ENCODE data around the gene CCDC170.
"Not testable (repeated sequence)": the region's sequence is repeated elsewhere in the genome, so short reads cannot be mapped to it uniquely, and the experiment has no call there.

The CCDC170 gene

DNA sequence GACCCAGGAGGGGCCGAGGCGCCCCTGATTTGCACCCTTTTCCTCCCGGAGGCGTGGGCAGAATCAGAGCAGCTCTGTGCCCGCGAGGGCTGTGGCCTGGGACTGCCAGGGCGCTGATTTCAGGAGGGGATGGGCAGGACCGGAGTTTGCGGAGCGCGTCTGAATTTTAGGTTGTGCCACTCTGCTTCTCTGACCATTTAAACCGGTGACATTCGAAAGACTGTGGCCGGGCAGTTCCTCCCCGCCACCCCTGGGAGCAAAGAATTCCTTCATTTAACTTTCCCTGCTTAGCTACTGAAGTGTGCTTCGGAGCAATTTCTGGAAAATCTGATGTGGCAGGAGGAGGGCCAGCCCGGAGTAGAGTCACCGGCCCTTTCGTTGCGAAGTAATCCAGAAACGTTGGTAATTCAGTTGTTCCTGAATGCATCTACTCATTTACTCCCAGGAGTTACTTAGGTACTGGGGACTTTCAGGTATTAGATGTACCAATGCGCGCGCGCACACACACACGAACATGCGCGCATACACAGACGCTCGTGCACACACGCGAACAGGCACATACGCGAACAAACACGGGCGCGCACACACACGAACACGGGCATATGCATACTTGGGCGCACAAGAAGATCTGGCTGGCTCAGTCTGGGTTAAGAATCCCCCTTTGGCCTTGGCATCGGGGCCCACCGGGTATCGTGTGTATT is 568 bp downstream of the CCDC170 start:
- no peak for DNase-seq

DNA sequence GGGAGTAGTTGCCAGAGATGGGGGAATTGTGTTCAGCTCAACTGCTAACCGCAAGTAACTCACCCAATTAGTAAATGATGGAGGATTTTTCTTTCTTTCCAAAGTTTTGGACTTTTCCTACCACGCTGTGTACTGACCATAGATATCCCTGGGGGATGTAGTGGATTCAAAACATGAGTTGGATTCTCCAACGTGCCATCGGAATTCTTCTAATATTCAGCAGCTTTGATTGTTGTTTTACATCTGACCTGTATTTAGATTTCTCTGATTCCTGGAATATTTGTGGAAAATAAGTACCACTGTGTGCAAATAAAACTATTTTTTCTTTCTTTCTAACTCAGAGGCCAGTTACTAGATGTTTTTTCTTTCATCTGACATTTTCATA is 1.1 kb downstream of the CCDC170 start:
- no peak for DNase-seq

DNA sequence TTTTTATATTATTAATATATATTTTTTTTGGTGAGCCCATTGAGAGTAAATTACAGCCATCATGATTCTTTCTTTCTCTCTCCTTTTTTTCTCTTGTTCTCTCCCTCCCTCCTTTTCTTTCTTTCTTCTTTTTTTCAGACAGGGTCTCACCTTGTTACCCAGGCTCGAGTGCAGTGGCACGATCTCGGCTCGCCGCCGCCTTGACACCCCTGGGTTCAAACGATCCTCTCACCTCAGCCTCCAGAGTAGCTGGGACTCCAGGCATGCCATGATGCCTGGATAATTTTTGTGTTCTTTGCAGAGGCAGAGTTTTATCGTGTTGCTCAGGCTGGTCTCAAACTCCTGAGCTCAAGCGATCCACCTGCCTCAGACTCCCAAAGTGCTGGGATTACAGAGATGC is 1.6 kb downstream of the CCDC170 start:
- no peak for DNase-seq

DNA sequence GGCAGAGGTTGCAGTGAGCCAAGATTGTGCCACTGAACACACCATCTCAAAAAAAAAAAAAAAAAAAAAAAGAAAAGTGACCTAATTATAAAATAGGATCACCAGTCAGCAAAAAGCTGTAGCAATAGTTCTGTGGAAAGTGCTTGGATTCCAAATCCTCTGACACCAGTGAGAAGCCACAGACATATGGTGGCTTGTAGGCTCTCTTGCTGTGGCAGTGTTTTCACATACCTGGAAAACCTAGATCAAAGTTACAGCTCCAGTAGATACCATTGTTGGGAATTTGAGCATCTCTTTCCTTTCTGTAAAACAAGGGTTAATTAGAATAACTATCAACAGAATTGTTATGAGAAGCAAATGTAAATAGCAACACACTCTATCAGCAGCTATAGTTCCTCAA is 4.1 kb downstream of the CCDC170 start:
- DNase-seq = no peak

DNA sequence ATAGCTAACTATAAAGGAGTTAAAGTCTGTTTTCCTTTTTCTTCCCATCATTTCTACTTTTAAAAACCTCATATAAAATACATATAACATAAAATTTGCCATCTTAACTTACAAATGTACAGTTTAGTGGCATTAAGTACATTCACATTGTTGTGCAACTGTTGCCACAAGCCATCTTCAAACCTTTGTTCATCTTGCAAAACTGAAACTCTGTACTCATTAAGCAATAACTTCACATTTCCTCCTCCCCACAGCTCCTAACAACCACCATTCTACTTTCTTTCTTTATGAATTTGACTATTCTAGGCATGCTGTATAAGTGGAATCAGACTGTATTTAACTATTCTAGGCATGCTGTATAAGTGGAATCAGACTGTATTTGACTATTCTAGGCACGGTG is 4.5 kb downstream of the CCDC170 start:
- DNase-seq = no peak

DNA sequence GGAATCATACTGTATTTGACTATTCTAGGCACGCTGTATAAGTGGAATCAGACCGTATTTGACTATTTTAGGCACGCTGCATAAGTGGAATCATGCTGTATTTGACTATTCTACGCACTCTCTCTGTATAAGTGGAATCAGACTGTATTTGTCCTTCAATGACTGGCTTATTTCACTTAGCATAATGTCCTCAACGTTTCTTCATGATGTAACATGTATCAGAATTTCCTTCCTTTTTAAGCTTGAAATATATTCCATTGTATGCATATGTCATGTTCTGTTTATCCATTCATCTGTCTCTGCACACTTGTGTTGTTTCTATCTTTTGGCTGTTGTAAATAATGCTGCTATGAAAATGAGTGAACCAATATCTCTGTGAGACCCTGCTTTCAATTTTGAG is 5.7 kb downstream of the CCDC170 start:
- no peak for DNase-seq

DNA sequence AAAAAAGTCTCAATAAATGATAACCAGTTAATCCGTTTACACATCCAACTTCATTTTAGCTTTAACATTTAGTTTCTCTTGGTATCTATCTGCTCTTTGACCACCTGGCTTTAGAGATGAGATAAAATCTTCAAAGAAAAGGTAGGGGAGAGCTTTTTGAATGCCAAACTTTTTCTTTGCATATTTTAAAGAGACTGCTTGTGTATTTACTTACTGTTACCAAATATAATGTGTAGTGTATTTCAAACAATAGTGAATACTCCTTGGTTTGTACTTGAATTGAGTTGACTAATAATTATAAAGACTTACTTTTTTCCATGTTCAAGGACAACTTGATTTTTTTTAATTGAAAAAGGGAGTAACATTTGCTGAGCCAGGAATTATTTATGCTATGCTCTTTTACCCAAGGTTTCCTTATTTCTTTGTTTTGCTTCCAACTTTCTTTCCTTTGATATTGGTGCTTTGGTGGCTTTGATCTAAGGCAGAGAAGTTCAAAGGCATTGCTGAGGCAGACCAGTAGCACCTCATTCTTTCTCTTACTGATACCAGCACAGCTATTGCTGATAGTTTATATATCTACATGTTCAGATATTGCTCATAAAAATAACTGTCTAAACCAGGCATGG is 7.8 kb downstream of the CCDC170 start:
- no peak for DNase-seq

DNA sequence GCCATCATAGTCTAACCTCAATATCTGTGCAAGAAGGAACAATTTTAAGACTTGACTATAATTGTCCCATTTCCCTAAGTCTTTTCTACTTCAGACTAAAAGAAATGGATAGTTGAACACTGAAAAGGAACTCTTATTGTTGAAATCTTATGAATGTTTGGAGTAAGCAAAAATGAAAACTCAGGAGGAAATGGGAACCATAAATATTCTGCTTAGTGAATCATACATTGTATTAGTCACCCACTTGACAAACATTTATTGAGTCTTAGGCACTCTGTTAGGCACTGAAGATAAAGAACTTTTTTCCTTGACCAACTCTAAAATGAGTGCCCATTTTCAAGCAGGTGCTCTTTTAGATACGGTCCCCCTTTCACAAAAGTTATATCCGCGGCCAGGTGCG is 8.7 kb downstream of the CCDC170 start:
- no peak for DNase-seq

DNA sequence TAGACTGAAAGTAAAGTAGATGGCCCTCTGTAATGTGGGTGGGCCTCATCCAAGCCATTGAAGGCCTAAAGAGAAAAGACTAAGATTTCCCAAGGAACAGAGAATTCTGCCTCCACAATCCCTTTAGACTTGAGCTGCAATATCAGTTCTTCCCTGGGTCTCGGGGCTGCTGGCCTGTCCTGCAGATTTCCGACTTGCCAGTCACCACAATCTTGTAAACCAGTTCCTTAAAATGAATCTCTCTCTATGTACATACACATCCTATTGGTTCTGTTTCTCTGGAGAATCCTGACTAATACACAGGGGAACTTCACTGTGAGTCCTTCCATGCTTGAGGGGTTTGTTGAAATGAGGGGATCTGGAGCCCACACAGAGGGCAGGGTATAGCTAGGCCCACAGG is 12.9 kb downstream of the CCDC170 start:
- no peak for DNase-seq

DNA sequence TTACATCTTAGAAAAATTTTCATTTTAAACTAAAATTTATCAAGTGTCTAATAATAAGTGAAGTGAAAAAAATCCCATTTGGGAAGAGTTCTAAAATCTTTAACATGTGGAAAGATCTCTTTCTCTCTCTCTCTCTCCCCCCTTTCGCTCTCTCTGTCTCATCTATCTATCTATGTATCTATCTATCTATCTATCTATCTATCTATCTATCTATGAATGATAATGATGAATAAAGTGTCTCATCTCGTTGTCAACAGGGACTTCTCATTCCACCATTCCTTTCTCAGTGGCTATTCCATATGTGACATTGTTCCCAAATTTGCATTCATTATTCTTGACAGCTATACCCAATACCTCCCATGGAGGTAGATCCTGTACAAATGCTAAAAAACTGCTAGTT is 15.2 kb downstream of the CCDC170 start:
- DNase-seq = no peak

DNA sequence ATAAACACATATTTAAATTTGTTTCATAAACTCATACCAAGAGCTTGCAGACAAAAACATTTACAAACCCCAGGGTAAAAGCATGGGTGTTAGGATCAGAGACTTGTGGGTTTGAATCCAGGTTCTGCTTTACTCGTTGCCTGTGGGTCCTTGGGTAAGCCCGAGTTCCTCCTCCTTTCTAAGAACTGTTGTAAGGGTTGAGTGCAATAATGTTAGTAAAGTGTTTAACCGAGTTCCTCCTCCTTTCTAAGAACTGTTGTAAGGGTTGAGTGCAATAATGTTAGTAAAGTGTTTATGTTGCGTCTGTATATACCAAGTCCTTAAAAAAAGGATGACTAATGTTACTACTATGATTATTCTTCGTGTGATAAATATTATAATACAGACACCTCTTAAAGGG is 18.7 kb downstream of the CCDC170 start:
- no peak for DNase-seq

DNA sequence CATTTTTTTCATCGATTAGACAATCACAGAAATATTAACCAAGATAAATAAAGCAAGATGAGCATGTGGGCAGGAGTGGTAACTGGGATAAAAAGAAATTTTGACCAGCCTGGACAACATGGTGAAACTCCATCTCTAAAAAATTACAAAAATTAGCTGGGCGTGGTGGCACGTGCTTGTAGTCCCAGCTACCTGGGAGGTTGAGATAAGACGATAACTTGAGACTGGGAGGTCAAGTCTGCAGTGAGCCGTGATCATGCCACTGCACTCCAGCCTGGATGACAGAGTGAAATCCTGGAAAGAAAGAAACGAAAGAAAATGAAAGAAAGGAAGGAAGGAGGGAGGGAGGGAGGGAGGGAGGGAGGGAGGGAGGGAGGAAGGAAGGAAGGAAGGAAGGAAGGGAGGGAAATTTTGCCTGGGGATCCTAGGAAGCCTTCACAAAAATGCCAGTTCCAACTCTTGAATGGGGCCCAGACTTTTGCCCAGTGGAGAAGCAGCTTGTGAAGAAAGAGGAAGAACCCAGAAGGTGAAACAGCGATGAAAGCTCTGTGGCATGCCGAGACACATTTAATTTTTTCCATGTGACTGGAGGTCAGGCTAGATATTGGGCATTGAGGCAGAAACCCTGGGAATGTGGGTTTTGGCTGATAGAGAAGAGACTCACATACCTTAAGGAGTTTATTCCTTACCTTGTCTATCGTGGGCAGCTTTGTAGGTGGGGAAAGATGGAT is 20.3 kb downstream of the CCDC170 start:
- DNase-seq = no peak

DNA sequence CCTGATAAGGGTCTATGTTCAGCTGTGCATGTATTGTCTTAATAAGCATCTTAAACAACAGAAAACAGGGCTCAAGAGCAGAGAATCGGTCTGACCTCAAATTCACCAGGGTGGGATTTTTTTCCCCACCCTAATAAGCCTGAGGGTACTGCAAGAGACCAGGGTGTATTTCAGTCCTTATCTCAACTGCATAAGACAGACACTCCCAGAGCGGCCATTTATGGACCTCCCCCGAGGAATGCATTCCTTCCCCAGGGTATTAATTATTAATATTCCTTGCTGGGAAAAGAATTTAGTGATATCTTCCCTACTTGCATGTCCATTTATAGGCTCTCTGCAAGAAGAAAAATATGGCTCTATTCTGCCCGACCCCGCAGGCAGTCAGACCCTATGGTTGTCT is 25.2 kb downstream of the CCDC170 start:
- not testable (repeated sequence) for DNase-seq

DNA sequence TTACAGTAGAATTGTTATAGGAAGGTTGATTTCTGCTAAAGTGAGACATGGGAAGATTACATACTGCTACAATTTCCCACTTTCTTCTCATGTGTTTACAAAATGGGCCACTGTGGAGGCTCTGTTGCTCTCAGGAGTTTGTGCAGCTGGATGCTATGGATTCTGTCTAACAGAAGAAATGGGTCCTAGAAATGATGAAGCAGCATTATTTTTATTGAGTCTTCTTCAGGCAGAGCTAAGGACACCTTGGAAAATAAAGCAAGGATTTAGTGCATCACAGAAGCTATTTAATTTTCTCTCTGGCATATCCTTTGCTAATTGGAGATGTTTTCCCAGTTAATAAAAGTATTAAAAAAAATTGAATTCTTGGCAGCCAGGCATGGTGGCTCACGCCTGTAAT is 29.2 kb downstream of the CCDC170 start:
- DNase-seq = no peak

DNA sequence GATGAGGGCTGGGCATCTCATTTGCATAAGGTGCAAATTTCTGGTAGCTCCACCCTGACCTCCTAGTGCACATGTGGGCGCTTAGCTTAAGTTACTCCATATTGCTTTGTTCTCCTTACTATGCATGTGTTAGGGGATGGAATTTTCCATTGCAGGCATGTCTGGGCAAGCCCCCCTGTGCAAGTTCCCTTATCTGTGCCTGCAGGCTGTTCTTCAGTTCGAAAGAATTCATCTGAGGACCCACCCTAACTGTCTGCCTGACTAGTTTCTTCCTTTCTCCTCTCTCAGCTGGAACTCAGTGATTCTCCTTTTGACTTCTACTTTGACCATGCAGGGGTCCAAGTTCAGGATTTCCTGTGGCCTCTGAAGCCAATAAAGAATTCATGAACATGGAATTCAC is 30.2 kb downstream of the CCDC170 start:
- DNase-seq = no peak

DNA sequence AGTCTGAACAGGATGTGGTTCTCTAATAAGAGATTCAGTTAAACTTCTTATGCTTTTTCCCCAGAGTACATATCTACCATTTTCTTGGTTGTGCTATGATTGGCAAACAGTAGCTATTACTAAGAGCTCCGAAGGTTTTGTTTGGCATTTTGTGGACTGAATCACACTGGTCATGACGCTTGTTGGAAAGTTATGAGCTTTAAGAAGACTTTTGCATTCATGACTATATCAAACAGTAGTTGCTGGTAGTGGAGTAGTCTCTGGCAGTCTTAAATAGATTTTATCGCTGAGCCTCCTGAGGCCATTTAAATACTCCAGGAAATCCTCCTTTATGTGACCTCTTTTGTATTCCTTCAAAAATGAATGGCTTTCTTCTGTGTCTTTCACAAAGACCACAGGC is 40.8 kb downstream of the CCDC170 start:
- DNase-seq = no peak

DNA sequence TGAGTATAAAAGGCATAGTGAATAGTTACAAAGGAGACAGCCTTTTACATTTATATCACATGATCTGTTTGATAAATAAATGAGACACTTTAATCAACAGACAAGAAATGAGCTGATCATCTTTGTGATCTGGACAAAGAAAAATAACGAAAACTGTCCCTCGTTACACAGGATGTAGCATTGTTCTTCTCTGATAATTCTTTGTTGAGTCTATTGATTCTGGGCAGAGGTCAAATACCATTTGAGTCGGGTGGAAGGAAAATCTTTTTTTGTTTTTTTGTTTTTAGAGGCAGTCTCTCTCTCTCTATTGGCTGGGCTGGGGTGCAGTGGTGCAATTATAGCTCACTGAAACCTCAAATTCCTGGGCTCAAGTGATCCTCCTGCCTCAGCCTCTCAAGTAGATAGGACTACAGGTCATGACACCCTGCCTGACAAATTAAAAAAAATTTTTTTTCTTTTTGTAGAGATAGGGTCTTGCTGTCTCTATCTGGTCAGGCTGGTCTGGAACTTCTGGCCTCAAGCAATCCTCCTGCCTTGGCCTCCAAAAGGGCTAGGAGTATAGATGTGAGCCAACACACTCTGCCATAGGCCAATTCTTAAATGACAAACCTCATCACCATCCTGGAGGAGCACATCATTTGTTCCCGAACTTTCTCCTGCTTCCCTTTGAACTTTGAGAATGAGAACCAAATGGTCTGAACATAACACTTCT is 41.8 kb downstream of the CCDC170 start:
- DNase-seq = no peak

DNA sequence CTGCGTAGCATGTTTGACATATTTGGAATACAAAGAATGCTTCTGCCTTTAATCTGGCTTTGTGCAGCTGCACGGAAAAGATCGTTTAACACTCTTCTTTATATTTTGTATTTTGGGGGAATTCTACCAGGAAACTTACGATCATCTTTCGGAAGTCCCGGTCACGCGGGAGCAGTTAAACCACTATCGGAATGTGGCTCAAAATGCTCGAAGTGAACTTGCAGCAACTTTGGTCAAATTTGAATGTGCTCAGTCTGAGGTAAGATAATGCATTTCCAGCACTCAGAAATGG is 42.3 kb downstream of the CCDC170 start:
- DNase-seq = no peak

DNA sequence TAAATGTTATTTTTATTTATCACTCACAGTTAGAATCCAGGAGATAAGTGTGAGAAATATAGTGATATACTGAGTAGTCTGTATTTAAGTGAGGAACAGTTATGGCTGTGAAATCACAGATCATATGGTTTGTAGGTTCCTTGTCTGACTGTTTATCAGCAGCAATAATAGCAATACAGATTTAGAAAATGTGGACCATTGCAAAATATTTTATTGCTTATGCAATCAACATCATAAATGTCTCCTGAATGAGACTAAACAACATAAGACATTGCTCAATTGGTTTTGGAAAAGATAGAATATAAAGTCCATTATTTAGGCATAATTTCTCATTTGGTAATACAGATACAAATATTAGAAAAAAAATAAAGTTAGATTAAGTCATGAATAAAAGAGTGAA is 43.7 kb downstream of the CCDC170 start:
- no peak for DNase-seq

DNA sequence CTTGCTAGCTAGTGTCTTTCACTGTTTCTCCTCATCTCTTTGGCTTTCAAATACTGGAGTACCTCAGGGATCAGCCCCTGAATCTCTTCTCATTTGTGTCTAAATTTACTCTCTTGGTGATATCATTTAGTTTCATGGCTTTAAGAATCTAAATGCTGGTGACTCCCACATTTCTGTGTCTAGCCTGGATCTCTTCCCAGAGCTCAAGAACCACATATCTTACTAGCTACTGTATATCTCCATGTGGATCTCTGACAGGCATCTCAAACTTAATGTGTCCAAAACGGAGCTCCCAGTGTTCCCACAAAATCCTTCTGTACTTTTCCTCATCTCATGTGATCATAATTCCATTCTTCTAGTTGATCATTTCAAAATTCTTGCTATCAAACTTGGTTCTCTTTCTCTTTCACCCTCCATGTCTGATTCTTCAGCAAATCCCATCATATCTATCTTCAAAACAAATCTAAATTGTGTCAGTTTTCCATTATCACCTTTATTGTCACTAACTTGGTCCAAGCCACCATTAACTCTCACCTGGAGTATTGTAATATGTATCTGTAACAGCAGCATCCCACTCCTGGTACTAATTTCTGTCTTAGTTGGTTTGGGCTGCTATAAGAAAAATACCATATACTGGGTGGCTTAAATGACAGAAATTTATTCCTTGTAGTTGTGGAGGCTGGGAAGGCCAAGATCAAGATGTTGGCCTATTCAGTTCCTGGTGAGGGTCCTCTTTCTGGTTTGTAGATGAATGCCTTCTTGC is 45.9 kb downstream of the CCDC170 start:
- no peak for DNase-seq

DNA sequence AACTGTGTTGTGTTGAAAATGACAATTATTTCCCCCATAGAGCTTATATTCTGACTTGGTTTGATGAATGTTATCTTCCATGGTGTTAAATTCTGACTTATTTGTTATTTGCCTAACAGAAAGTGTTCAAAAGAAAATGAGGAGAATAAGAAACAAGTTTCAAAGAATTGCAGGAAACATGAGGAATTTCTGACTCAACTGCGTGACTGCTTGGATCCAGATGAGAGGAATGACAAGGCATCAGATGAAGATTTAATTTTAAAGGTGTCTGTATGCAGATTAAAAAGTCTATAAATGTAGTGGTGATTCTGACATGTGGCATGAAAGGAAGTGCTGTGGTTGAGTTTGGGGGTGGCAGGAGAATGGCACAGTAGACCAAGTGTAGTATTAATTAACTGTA is 50.6 kb downstream of the CCDC170 start:
- no peak for DNase-seq

DNA sequence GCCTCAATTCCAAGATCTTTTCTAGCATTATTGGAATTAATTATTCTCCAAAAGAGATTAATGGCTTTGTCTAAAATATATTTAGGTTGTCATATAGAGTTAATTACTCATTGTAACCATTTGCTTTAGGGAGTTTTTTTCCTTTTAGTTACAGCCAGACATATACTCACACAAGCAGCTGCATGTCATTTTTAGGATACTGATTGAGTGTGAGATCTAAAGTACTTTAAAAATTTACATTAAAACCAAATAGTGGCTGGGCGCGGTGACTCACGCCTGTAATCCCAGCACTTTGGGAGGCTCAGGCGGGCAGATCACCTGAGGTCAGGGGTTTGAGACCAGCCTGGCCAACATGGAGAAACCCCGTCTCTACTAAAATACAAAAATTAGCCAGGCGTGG is 51.1 kb downstream of the CCDC170 start:
- DNase-seq = not testable (repeated sequence)

DNA sequence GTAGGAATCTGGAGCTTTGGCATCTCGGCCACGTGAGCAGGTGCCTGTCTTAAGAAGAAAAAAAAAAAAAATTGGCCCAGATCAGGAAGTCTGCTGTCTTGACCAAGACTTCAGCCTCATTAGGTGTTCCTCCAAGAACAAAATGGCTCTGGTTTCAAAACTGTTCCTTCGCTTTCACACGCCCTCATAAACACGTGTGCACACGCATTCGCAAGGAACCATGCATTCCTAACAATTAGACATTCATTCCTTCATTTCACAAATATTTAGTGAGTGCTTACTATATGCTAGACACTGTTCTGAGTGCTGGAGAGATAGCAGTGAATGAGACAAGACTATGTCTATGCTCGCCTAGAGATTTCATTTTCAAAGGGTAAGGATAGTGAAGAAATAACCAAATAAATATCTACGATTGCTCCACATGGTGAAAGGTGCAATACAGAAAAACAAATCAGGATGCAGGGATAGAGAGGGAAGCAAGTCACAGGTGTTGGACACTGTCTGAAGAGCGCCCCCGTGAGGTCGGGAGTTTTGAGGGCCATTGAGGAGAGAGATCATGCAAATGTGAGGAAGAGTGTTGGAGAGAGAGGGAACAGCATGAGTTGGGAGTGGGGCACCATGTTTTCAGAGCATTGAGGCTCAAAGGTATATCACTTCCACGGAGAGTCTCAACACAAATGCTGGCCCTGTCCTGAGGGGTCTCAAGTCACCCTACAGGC is 53.3 kb downstream of the CCDC170 start:
- DNase-seq = no peak
